ENCODE results near the gene SRD5A1.

The SRD5A1 gene

DNA sequence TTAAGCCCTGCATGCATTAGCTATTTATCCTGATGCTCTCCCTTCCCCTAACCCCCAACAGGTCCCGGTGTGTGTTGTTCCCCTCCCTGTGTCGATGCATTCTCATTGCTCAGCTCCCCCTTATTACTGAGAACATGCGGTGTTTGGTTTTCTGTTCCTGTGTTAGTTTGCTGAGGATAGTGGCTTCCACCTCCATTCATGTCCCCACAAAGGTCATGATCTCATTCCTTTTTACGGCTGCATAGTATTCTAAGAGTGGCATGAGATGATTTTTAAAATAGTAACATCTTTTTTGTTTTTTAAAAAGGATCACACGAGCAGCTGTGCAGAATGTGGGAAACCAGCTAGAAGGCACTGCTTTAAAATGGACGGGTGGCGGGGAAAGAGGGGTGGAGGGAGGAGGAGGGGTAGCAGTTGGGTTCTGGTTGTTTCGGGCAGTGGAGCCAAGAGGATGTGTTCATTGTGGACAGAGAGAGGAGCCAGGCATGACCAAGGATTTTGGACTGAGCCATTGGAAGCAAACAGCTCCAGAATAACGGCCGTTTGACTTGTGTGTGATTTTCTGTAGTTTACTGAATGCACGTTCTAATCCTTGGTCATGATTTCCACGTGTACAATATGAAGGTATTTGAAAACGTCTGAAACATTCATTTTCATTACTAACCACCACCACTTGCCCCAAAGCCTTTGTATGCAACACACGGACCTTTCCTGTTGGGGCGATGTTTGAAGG, 78.3 kb downstream of the SRD5A1 start:
- no peak for DNase-seq (ENCODE audit: low read depth in 2 of 2, low spot score in 1 of 2)

DNA sequence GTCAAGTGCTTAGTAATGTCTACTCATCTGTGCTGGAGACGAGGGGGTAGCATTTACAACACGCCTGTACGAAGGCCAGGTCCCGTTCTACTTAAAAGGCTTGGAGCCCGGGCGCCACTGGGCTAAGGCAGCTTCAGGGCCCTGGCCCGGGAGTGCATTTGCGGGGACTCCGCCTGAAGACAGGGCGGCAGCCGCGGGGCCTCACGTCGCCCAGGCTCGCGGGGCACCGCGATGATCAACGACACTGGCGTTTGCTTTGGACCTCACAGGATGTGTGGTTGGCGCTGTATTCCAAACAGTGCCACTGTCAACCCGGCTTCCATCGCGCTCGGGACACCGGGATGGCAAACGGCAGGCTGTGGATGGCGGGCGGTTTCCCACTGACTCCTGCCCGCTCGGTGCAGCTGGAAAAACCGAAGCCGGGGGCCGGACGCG, 78.9 kb downstream of the SRD5A1 start:
- DNase-seq (ENCODE audit: low read depth in 2 of 2, low spot score in 1 of 2) = peak in 1 of 2 donors; percentile 24

DNA sequence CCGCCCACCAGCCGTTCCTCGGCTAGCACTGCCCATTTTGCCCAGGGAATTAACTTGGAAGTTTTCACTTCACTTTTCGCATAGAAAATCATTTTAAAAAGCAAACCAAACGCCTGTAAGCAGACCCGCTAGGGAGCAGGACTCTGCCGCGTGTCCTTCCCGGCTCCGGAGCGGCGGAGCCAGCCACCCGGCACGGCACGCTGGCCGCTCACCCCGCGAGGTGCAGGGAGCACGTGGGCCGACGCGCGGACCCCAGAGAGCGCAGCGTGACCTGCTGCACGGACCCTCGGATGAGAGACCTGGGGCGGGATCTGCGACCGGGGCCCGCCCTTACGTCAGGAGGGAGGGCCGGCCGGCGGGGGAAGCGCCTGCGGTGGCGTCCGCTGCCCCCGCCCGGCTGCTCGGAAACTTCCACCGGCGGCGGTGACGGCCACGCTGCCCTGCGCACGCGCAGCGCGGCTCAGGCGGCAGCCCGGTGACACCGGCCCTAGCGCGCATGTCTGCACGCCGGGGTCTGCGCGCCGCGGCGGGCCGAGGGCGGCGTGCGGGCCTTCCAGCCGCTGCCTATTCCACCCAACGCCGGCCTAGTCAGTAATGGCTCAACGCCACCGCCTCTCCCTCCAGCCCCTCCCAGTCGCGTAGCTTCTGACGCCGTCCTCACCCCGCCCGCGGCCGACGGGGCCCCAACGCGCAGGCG, 79.5 kb downstream of the SRD5A1 start:
- DNase-seq (ENCODE audit: low read depth in 2 of 2, low spot score in 1 of 2) = peak; percentile 92 to 93

GRCh38 chr5:6713274-6714225, 80.3 kb downstream of the SRD5A1 start, which contains the start of gene TENT4A:
Gene TENT4A, plus strand, starts transcription at chr5:6713432. Its CDS starts 552 bp downstream, at chr5:6713984.
- no peak for DNase-seq (ENCODE audit: low read depth in 2 of 2, low spot score in 1 of 2)

DNA sequence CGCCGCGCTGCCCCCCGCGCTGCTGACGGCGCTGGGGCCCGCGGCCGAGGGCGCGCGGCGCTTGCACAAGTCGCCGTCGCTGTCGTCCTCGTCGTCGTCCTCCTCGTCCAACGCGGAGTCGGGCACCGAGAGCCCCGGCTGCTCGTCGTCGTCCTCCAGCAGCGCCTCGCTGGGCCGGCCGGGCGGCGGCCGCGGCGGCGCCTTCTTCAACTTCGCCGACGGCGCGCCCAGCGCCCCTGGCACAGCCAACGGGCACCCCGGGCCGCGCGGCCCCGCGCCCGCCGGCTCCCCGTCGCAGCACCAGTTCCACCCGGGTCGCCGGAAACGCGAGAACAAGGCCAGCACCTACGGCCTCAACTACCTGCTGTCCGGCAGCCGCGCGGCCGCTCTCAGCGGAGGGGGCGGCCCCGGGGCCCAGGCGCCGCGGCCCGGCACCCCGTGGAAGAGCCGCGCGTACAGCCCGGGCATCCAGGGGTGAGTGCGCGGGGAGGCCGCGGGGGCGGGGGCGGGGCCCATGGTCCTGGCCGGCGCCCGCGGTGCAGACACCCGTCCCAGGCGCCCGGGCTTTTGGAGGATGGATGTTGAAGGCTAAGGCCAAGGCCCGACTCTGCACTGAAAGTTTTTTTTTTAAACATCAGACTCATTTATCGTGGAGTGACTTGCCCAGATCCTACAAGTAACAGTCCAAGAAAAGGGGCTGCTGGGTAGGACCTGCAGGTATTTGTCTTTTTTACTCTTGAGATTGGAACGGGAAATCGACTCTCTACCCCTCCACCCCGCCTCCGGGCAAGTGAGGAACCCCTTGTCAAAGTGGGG, 81.2 kb downstream of the SRD5A1 start:
- DNase-seq (ENCODE audit: low read depth in 2 of 2, low spot score in 1 of 2) = no peak

GRCh38 chr5:6715271-6715670, 82.0 kb downstream of the SRD5A1 start:
- DNase-seq (ENCODE audit: low read depth in 2 of 2, low spot score in 1 of 2) = no peak

DNA sequence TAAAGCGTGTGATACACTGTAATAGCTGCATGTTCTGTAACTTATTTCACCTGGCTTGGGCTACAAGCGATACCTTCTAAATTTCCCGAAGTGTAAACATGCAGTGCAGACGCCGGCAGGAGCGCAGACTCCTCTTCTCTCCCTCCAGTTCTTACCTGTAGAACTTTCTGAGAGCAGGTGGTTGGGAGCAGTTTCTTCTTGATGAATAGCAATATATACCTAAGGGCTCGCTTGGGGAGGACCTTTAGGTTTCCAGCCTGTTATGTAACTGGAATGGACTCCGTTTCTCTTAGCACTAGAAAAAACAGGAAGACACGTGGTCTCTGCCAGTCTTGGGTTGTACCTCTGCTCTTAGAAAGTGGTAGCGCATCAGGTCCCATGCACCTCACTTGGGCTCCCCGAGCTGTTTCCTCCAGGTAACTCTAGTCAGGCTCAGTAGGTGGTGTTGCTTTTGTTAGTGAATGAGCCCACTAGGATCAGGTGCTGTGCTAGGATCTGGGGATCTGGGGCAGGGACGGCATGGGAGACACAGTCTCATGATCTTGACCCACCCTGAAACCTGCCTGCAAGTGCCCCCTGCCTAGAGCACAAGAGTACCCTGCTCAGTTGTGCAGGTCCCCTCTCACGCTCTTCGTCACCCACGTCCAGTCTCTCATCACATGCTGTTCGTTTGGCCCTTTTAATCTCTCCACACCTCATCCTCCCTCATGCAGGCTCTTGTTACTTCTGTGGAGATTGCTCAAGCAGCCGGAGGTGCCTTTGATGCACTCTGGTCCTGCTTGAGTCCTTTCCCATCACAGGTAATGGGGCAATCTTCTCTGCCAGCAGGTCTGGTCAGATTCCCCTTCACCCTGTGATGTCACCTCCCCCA, 82.8 kb downstream of the SRD5A1 start:
- no peak for DNase-seq (ENCODE audit: low read depth in 2 of 2, low spot score in 1 of 2)

DNA sequence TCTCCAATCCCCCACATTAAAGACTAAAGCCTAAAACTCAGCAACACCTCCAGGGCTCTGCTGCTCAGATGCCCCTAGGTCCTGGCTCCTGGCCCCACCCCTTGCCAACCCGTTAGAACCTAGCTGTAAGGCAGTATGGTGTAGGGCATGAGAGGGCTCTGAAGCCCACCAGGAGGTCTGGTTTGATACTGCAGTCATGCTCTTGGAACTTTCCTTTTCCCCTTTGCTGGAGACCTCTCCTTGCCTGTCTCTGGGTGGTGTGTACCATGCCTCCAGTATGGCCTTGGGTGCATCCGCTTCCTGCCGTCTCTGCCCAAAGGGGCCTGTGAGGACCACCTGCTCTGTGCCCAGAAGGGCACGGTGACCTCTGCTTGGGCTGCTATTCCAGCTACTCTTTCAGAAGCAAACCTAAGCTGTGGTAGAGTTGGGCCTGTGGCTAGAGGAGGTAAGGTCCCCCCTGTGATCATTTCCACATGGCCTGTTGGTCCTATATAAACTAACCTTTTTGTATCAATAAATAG, 83.4 kb downstream of the SRD5A1 start:
- no peak for DNase-seq (ENCODE audit: low read depth in 2 of 2, low spot score in 1 of 2)

DNA sequence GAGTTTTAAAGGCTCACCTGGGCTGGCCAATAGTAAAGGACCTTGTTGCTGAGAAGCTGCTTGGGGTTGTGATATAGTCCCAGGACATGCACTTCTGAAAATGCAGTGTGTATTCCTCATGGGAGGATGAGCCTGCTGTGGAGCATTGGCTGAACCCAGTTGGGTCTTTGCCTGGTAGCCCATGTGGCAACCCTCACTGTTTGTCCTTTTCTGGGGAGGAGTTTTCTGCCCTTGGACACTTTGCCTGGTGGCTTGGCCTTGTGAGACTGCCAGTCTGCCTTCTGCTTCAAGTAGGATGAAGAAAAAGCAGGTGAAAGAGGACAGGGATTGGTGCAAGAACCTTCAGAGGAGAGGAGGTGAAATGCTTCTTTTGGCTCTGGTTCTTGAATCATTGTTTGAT, 84.0 kb downstream of the SRD5A1 start:
- no peak for DNase-seq (ENCODE audit: low read depth in 2 of 2, low spot score in 1 of 2)

DNA sequence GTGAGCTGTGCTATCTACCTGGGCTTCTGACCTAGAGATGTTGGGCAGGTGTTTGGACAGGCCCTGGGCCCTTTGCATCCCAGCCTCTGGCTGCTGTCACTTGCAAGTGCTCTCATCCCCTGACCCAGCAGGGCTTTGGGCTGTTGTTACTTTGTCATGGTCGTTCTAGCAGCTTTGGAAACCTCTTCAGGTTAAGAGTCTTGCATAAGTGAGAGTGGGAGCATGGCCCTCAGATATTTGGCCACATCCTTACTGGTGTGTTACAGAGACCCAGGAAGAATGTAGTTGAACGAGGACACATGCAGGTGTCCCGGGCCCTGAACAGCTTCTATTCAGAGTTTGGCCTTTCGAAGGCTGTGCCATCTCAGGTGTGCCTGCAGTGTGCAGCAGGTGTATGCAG, 84.4 kb downstream of the SRD5A1 start:
- DNase-seq (ENCODE audit: low read depth in 2 of 2, low spot score in 1 of 2) = no peak

DNA sequence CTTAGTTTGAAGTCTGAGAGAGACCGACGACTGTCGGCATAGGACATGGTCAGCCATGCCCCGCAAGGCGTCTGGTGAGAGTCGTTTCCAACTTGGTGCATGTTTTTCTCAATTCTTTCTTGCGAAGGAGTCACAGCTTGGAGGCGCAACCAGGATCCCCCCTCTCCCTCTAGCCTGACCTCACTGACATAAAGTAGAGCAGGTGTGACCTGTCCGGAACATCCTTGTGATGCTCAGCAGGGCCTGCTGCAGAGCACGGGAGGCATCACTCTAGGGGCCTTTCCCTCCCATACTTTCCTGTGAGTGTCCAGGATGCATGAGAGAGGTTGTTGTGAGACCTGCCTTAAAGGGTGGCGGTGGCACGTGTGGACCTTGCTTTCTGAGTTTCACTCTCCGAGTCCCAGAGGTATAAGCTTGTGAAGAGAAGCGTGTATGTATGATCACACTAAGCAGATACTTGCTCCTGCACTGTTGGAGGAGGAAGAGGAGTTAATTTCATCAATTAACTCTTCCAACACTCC, 85.0 kb downstream of the SRD5A1 start:
- DNase-seq (ENCODE audit: low read depth in 2 of 2, low spot score in 1 of 2) = no peak

DNA sequence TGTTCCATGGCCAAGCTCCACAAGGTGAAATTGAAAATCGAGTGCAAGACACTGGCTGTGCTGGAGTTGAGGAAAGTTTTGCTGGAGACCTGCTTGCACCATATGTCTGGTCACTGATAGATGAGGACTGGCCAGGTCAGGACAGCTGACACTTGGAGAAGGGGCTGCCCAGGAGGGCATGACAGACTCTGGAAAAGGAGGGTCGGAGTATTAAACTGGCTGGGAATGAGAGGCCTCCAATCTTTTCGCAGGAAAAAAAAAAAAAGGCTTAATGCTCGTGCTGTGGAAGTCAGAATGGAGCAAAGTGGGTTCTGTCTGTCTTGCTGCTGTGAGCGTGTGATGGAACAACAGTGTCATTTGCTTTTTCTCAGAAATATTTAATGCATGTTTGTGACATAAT, 85.5 kb downstream of the SRD5A1 start:
- no peak for DNase-seq (ENCODE audit: low read depth in 2 of 2, low spot score in 1 of 2)

- no peak for DNase-seq (ENCODE audit: low read depth in 2 of 2, low spot score in 1 of 2)
Observed at GRCh38 chr5:6719417-6719816, 86.2 kb downstream of the SRD5A1 start.

GRCh38 chr5:6719896-6720560, 86.8 kb downstream of the SRD5A1 start:
- DNase-seq (ENCODE audit: low read depth in 2 of 2, low spot score in 1 of 2) = no peak

- DNase-seq (ENCODE audit: low read depth in 2 of 2, low spot score in 1 of 2) = no peak
Observed at GRCh38 chr5:6720561-6720921, 87.3 kb downstream of the SRD5A1 start.

DNA sequence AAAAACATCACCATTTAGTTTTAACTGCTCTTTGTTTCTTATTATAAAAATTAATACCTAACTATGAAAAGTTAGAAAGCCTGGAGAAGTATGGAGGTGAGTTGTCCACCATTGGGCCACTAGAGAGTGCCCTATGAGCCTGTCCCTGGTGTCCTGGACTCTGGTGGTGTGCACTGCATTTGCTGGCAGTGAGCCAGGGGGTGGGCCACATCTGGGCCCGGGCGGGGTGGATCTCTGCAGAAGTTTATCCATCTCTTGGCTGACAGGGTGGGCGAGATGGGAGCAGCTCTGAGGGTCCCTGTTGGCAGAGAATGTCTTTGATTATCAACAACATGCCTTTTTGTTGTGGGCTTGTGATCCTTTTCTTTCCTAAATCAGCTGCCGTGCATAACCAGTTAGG, 88.2 kb downstream of the SRD5A1 start:
- no peak for DNase-seq (ENCODE audit: low read depth in 2 of 2, low spot score in 1 of 2)

- DNase-seq (ENCODE audit: low read depth in 2 of 2, low spot score in 1 of 2) = no peak
Observed at GRCh38 chr5:6722015-6722414, 88.8 kb downstream of the SRD5A1 start.

DNA sequence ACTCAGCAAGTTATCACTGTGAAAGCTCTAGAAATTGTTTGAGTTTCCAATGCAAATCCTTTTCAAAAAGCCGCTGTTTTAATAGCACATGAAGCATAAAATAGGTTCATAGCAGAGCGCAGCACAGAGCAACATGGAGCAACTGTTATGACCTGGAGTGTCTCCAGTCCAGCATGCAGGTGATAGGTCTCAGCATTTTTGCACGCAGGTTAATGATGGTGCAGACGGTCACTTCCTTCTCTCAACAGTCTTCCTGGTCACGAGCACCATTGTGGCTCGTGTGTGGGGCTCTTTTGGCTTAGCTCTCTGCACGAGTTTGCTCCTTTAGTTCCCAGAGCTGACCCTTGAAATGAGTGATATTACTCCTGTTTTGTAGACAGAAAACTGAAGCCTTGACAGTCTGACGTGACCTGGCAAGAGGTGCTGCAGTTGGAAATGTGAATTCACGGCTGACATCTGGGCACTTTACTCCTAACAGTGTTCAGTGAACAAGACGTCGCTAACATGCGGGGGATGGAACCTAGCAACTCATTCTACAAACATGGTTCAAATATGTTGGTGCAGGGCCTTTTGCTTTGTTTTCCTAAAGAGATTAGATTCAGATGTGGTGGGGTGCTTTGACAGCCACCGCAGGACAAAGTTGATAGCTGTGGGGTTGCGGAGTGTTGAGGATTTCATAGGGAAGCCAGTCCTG, 90.0 kb downstream of the SRD5A1 start:
- no peak for DNase-seq (ENCODE audit: low read depth in 2 of 2, low spot score in 1 of 2)

Measured in stimulated activated CD8-positive, alpha-beta memory T cell treated with anti-CD3 and anti-CD28 coated beads, Interleukin-4, amount 100 ng/mL, for 4 hours (primary cell).